ENCODE measurements around the gene CRABP2. TPM values are rescaled to one million over a fixed set of nuclear protein-coding genes. Genes with fewer than 3 reads are reported as not detected.

CRABP2 gene
- total and polyA plus RNA-seq, 10 of the 15 experiments (the other 5 are each of a cell fraction or from before 2014, with no cell fraction given): 0.21 to 1.3 (median 0.41) TPM

DNA sequence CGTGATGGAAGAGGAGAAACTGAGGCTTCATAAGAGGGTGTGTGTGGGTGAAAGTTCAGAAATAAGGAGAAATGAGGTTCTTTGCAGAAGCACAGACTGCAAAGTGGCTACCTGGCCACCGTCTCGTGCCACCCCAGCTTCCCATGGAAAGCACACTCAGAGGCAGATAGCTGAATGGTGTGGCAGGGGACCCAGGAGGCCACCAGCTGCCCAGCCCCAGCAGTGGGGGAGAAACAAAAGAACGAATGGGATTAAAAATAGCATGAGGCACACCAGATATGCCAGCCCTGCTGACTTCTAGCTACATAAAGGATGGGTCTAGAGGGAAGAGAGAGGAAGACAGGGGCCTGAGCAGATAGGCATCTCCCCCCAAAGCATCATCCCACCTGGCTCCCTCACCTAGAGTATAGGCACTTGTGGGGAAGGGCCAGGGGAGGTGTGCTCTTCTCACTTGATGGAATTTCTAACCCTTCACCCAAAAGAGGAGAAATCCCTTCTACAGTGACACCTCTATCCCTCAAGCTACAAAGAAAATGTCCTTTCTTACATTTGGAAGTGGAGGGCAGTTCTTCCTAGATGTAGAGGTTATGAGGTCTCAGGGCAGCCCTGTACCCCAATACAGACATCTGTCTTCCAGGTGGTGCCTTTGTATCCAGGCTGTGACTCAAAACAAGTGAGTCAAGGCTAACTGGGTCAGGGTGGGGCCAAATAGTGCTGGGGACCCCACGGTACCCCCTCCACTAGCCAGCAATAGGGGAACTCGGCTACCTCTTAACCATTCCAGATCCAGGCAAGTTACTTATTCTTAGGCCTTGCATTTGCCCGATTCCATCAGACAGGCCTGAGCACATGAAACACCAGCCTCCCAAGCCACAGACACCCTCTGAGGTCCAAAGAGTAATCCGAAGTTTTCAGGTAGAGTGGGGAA lies 42.6 kb upstream of the CRABP2 start (continued):
- TF ChIP-seq, protein P1, sequence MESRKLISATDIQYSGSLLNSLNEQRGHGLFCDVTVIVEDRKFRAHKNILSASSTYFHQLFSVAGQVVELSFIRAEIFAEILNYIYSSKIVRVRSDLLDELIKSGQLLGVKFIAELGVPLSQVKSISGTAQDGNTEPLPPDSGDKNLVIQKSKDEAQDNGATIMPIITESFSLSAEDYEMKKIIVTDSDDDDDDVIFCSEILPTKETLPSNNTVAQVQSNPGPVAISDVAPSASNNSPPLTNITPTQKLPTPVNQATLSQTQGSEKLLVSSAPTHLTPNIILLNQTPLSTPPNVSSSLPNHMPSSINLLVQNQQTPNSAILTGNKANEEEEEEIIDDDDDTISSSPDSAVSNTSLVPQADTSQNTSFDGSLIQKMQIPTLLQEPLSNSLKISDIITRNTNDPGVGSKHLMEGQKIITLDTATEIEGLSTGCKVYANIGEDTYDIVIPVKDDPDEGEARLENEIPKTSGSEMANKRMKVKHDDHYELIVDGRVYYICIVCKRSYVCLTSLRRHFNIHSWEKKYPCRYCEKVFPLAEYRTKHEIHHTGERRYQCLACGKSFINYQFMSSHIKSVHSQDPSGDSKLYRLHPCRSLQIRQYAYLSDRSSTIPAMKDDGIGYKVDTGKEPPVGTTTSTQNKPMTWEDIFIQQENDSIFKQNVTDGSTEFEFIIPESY (IDR thresholded peaks at IDR 0.05): no peak
- TF ChIP-seq SREBF2 (IDR thresholded peaks at IDR 0.05; ENCODE audit: low read length): no peak
- 0 out of 4 replicates have a peak, but pooled peaks of 1 of the 2 experiments have one; percentile 7 for TF ChIP-seq BHLHE40 (IDR thresholded peaks at IDR 0.05; ENCODE audit: borderline replicate concordance in 1 of 2, low read depth in 2 of 2, low read length in 1 of 2)
- no peak for TF ChIP-seq ZNF622 (IDR thresholded peaks at IDR 0.05)
- TF ChIP-seq, protein P2, sequence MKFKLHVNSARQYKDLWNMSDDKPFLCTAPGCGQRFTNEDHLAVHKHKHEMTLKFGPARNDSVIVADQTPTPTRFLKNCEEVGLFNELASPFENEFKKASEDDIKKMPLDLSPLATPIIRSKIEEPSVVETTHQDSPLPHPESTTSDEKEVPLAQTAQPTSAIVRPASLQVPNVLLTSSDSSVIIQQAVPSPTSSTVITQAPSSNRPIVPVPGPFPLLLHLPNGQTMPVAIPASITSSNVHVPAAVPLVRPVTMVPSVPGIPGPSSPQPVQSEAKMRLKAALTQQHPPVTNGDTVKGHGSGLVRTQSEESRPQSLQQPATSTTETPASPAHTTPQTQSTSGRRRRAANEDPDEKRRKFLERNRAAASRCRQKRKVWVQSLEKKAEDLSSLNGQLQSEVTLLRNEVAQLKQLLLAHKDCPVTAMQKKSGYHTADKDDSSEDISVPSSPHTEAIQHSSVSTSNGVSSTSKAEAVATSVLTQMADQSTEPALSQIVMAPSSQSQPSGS (IDR thresholded peaks at IDR 0.05; ENCODE audit: low read length): no peak
- no peak for TF ChIP-seq KDM1A (IDR thresholded peaks at IDR 0.05; ENCODE audit: borderline replicate concordance)
- peak; percentile 19; the same call in 1 of the 2 replicates for TF ChIP-seq POLR2A (IDR thresholded peaks at IDR 0.05; ENCODE audit: low read depth, low read length)
- TF ChIP-seq SIN3A (IDR thresholded peaks at IDR 0.05; ENCODE audit: low read depth, low read length): no peak
- no peak for TF ChIP-seq MEF2A (IDR thresholded peaks at IDR 0.05; ENCODE audit: insufficient read depth, low read depth, low read length)
- TF ChIP-seq, protein P3, sequence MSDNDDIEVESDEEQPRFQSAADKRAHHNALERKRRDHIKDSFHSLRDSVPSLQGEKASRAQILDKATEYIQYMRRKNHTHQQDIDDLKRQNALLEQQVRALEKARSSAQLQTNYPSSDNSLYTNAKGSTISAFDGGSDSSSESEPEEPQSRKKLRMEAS (IDR thresholded peaks at IDR 0.05; ENCODE audit: low read depth, low read length): no peak
- TF ChIP-seq CHD2 (IDR thresholded peaks at IDR 0.05; ENCODE audit: borderline replicate concordance, low read depth, low read length): no peak
- no peak for TF ChIP-seq MTA3 (IDR thresholded peaks at IDR 0.05; ENCODE audit: borderline replicate concordance, low read length)
- TF ChIP-seq, protein P4, sequence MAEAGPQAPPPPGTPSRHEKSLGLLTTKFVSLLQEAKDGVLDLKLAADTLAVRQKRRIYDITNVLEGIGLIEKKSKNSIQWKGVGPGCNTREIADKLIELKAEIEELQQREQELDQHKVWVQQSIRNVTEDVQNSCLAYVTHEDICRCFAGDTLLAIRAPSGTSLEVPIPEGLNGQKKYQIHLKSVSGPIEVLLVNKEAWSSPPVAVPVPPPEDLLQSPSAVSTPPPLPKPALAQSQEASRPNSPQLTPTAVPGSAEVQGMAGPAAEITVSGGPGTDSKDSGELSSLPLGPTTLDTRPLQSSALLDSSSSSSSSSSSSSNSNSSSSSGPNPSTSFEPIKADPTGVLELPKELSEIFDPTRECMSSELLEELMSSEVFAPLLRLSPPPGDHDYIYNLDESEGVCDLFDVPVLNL (IDR thresholded peaks at IDR 0.05; ENCODE audit: low read depth, low read length): no peak

Measured in GM12878 (cell line).